Loucy (cell line): ENCODE measurements around the gene APLF.

Source experiments
- H2AFZ ChIP-seq: fragments of 200-600 bp; sonication (generic); 2 replicates; pipeline ENCODE4 v1.6.0; 2016; ENCODE audit warnings: antibody characterized with exemption, mild to moderate bottlenecking, low read length, moderate library complexity
- H3F3A ChIP-seq: fragments of 200-600 bp; 2 replicates; pipeline ENCODE4 v1.6.0; 2016; ENCODE audit warnings: antibody characterized with exemption, low read depth, mild to moderate bottlenecking
- H3K27me3 ChIP-seq: fragments of 200-600 bp; sonication (generic); 2 replicates; pipeline ENCODE4 v1.6.1; 2014; ENCODE audit warnings: low read length, mild to moderate bottlenecking; ENCODE audit not compliant: insufficient read depth, poor library complexity, severe bottlenecking
- H3K36me3 ChIP-seq: fragments of 200-600 bp; sonication (generic); 2 replicates; pipeline ENCODE4 v1.6.1; 2016; ENCODE audit warnings: low read length; ENCODE audit not compliant: insufficient read depth
- H3K4me1 ChIP-seq: fragments of 200-600 bp; sonication (generic); 2 replicates; pipeline ENCODE4 v1.5.1; 2014; ENCODE audit warnings: low read length, mild to moderate bottlenecking; ENCODE audit not compliant: insufficient read depth, poor library complexity, severe bottlenecking
- H3K4me2 ChIP-seq: fragments of 200-600 bp; sonication (generic); 2 replicates; pipeline ENCODE4 v1.6.0; 2014; ENCODE audit warnings: antibody characterized with exemption, low read length, low read depth, mild to moderate bottlenecking; ENCODE audit not compliant: poor library complexity, severe bottlenecking
- H3K4me3 ChIP-seq: fragments of 200-600 bp; sonication (generic); 2 replicates; pipeline ENCODE4 v1.5.1; 2014; ENCODE audit warnings: low read length, mild to moderate bottlenecking, mixed read lengths; ENCODE audit not compliant: poor library complexity, severe bottlenecking
- H3K79me2 ChIP-seq: fragments of 200-600 bp; sonication (generic); 2 replicates; pipeline ENCODE4 v1.6.1; 2014; ENCODE audit warnings: low read length; ENCODE audit not compliant: insufficient read depth
- H3K9ac ChIP-seq: fragments of 200-600 bp; sonication (generic); 2 replicates; pipeline ENCODE4 v1.6.0; 2014; ENCODE audit warnings: mild to moderate bottlenecking, low read depth, low read length, moderate library complexity; ENCODE audit not compliant: poor library complexity, severe bottlenecking
- H3K9me2 ChIP-seq: fragments of 200-600 bp; sonication (generic); replicated peaks from 2 replicates; pipeline ENCODE4 v1.6.1; 2016; ENCODE audit warnings: low read depth, low read length, mixed read lengths
- H3K9me3 ChIP-seq: fragments of 200-600 bp; sonication (generic); 2 replicates; pipeline ENCODE4 v1.6.1; 2014; ENCODE audit warnings: mild to moderate bottlenecking, antibody characterized with exemption, low read length, low read depth; ENCODE audit not compliant: insufficient read depth
- H4K20me1 ChIP-seq: fragments of 200-600 bp; sonication (generic); 2 replicates; pipeline ENCODE4 v1.6.0; 2014; ENCODE audit warnings: antibody characterized with exemption, low read length, mild to moderate bottlenecking; ENCODE audit not compliant: insufficient read depth, poor library complexity, severe bottlenecking
- EZH2phosphoT487 ChIP-seq: fragments of 200-600 bp; IDR thresholded peaks from 2 replicates; pipeline ENCODE4 v1.6.1; 2018; ENCODE audit warnings: antibody characterized with exemption, mild to moderate bottlenecking, moderate library complexity, borderline replicate concordance
- TF ChIP-seq, protein P1 (sequence below): fragments of 200-600 bp; sonication (generic); conservative IDR thresholded peaks from 2 replicates; pipeline ENCODE4 v1.5.1; 2014; ENCODE audit warnings: mild to moderate bottlenecking, antibody characterized with exemption, low read length

The APLF gene

DNA sequence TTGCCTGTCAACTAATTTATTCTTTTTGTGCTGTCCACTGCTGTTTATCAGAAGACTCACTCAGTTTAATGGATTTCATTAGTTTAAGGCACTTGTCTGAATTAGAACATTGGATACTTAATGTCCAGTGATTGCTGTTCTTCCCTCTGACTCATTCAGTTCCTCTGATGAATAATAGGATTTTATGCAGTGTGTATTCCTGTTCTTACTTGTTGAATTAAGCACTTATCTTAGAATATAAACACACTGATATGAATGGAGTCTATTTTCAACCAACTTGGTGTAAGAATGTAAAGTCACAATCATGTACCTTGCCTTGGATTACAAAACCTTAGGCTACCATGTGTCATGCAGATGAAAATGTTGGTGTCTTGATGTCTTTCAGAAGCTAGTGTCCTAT, 89.0 kb downstream of the APLF start:
- no peaks in the 10 kb centered on the region for H3K79me2 ChIP-seq
- H3K9me3 ChIP-seq: no peaks in the 10 kb centered on the region
- H3K4me3 ChIP-seq: no peak overlapping the region
- H3K36me3 ChIP-seq: no peaks in the 10 kb centered on the region
- no peak overlapping the region for H3K9ac ChIP-seq
- no peaks in the 10 kb centered on the region for H4K20me1 ChIP-seq
- no peaks in the 10 kb centered on the region for H3K4me1 ChIP-seq
- H3K27me3 ChIP-seq: peaks cover 32% of the 10 kb centered on the region
- TF ChIP-seq EZH2phosphoT487: no peak
- TF ChIP-seq, protein P1, sequence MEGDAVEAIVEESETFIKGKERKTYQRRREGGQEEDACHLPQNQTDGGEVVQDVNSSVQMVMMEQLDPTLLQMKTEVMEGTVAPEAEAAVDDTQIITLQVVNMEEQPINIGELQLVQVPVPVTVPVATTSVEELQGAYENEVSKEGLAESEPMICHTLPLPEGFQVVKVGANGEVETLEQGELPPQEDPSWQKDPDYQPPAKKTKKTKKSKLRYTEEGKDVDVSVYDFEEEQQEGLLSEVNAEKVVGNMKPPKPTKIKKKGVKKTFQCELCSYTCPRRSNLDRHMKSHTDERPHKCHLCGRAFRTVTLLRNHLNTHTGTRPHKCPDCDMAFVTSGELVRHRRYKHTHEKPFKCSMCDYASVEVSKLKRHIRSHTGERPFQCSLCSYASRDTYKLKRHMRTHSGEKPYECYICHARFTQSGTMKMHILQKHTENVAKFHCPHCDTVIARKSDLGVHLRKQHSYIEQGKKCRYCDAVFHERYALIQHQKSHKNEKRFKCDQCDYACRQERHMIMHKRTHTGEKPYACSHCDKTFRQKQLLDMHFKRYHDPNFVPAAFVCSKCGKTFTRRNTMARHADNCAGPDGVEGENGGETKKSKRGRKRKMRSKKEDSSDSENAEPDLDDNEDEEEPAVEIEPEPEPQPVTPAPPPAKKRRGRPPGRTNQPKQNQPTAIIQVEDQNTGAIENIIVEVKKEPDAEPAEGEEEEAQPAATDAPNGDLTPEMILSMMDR: no peak
- no peak overlapping the region for H2AFZ ChIP-seq
- no peaks in the 10 kb centered on the region for H3F3A ChIP-seq
- H3K4me2 ChIP-seq: no peak overlapping the region
- no peaks in the 10 kb centered on the region for H3K9me2 ChIP-seq

DNA sequence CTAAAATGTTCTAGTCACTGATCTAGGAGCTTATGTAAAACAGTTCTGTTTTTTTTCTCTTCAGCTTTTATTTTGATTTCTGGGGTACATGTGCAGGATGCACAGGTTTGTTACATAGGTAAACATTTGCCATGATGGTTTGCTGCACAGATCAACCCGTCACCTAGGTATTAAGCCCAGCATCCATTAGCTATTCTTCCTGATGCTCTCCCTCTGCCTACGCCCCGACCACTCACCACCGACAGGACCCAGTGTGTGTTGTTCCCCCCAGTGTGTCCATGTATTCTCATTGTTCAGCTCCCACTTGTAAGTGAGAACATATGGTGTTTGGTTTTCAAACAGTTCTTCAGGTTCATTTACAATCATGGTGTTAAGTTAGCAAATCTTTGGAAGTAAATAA, 91.2 kb downstream of the APLF start:
- no peak overlapping the region for H3K9ac ChIP-seq
- H3K27me3 ChIP-seq: peaks cover 50% of the 10 kb centered on the region
- H3K36me3 ChIP-seq: no peaks in the 10 kb centered on the region
- H3K9me2 ChIP-seq: no peaks in the 10 kb centered on the region
- H2AFZ ChIP-seq: no peak overlapping the region
- no peak overlapping the region for H3K4me3 ChIP-seq
- H4K20me1 ChIP-seq: no peaks in the 10 kb centered on the region
- no peaks in the 10 kb centered on the region for H3K9me3 ChIP-seq
- no peaks in the 10 kb centered on the region for H3F3A ChIP-seq
- H3K4me1 ChIP-seq: no peaks in the 10 kb centered on the region
- no peaks in the 10 kb centered on the region for H3K79me2 ChIP-seq
- H3K4me2 ChIP-seq: no peak overlapping the region
- TF ChIP-seq, protein P1: no peak
- no peak for TF ChIP-seq EZH2phosphoT487

DNA sequence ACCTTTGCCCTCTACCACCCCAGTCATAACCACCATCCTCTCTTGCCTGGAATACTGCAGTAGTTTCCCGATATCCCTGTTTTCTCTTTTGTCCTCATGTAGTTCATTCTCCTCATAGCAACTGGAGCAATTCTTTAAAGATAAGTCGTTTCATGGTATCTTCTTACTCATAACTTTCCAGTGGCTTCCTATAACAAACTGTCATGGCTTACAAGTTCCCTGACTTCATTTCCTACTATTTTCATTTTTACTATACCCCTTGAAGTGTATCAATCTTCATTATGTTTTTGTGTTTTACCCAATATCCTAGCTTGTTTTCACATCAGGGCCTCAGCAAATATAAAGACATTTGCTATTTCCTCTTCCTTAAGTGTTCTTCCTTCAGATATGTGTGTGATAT, 92.3 kb downstream of the APLF start:
- TF ChIP-seq, protein P1: no peak
- TF ChIP-seq EZH2phosphoT487: no peak
- no peaks in the 10 kb centered on the region for H3K9me2 ChIP-seq
- H2AFZ ChIP-seq: no peak overlapping the region
- H3K36me3 ChIP-seq: no peaks in the 10 kb centered on the region
- H4K20me1 ChIP-seq: no peaks in the 10 kb centered on the region
- no peaks in the 10 kb centered on the region for H3K9me3 ChIP-seq
- no peak overlapping the region for H3K4me2 ChIP-seq
- H3F3A ChIP-seq: no peaks in the 10 kb centered on the region
- H3K27me3 ChIP-seq: peaks cover 62% of the 10 kb centered on the region
- H3K4me1 ChIP-seq: no peaks in the 10 kb centered on the region
- no peaks in the 10 kb centered on the region for H3K79me2 ChIP-seq
- H3K9ac ChIP-seq: no peak overlapping the region
- no peak overlapping the region for H3K4me3 ChIP-seq
